NCI-H526 treated with DMSO at 0.1 percent for 48 hours (cell line): ENCODE measurements around the gene LRRC3.

ENCODE experiments used
- DNase-seq: peaks from one replicate; lab custom pipeline; 2025; lab: John Stamatoyannopoulos, UW

LRRC3 gene

DNA sequence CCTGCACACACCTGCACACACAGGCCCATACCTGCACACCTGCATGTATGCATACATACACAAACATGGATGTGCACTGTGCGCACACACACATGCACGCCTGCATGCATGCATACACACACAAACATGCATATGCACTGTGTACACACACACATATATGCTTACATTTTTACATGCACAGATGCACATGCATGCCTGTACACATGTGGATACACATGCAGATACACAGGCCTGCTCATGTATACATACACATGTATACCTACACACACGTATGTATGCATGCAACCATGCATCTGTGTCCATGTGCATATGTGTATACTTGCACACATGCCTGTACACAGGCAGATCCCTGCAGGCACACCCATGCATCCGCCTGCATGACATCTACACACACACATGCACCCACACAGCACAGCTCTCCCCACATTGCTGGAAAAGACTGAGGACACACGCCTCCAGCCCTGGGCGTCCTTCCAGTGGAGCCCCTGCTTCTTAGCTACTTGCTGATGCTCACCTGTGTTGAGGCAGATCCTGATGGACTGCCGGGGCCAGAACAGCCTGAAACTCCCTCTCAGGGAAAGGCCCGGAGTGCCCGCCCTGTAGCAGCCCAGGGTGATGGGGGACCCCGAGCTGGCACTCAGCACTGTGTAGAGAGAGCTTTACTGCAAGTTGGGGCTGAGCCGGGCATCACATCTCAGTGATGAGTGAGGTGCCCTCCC lies 56.1 kb downstream of the LRRC3 start:
- no peak for DNase-seq
